ENCODE measurements around the gene KATNBL1. TPM values are rescaled to one million over a fixed set of nuclear protein-coding genes. Genes with fewer than 3 reads are reported as not detected.

KATNBL1 gene
- total and polyA plus RNA-seq, 2 experiments from 2014 or later: 55.4 to 166 TPM

- no peaks in the 10 kb centered on the region for H3K9me3 ChIP-seq (ENCODE audit: low read depth)
- H3K36me3 ChIP-seq (replicated peaks; ENCODE audit: insufficient read depth, low read depth): no peaks in the 10 kb centered on the region
- TF ChIP-seq EZH2 (IDR thresholded peaks at IDR 0.05; ENCODE audit: borderline replicate concordance) (no peak), EZH2phosphoT487 (IDR thresholded peaks at IDR 0.05; ENCODE audit: low read depth, severe bottlenecking, unreplicated experiment) (no peak)
- TF ChIP-seq, protein P1, sequence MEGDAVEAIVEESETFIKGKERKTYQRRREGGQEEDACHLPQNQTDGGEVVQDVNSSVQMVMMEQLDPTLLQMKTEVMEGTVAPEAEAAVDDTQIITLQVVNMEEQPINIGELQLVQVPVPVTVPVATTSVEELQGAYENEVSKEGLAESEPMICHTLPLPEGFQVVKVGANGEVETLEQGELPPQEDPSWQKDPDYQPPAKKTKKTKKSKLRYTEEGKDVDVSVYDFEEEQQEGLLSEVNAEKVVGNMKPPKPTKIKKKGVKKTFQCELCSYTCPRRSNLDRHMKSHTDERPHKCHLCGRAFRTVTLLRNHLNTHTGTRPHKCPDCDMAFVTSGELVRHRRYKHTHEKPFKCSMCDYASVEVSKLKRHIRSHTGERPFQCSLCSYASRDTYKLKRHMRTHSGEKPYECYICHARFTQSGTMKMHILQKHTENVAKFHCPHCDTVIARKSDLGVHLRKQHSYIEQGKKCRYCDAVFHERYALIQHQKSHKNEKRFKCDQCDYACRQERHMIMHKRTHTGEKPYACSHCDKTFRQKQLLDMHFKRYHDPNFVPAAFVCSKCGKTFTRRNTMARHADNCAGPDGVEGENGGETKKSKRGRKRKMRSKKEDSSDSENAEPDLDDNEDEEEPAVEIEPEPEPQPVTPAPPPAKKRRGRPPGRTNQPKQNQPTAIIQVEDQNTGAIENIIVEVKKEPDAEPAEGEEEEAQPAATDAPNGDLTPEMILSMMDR (IDR thresholded peaks at IDR 0.05; ENCODE audit: poor library complexity): no peak
- no peak overlapping the region for H3K27ac ChIP-seq
- no peak overlapping the region for H2AFZ ChIP-seq
- 97% methylated on average over 3 of the region's 3 CpGs for WGBS (ENCODE audit: low lambda C conversion rate, missing lambda C conversion rate)
- no peak overlapping the region for H3K4me3 ChIP-seq
- no peak overlapping the region for H3K4me2 ChIP-seq
- no peaks in the 10 kb centered on the region for H4K20me1 ChIP-seq (ENCODE audit: insufficient read depth, poor library complexity, severe bottlenecking)
- DNase-seq (ENCODE audit: low spot score): no peak
- no peaks in the 10 kb centered on the region for H3K4me1 ChIP-seq (ENCODE audit: insufficient read depth)
- H3K27me3 ChIP-seq: no peaks in the 10 kb centered on the region
- H3K9me2 ChIP-seq (replicated peaks; ENCODE audit: insufficient read depth): no peaks in the 10 kb centered on the region
- H3K79me2 ChIP-seq: no peaks in the 10 kb centered on the region
Measured at GRCh38 chr15:34243226-34243625, 33.3 kb upstream of the KATNBL1 start.

DNA sequence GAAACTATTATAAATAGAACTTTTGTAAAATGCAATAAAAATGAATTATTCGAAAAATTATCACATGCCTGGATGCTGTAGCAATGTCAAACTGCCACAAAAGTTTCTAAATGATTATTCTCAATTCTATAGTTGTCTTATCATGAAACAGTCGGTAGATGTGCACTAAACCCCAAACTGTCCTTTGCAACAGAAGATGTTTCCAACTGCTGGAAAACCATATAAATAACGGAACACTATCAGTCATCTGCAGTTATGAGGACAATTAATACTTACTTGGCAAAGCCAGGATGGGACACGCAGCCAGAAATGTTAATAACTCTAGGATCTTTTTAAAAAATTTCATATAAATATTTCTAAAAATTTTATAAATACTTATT is 32.4 kb upstream of the KATNBL1 start:
- no peaks in the 10 kb centered on the region for H4K20me1 ChIP-seq (ENCODE audit: insufficient read depth, poor library complexity, severe bottlenecking)
- TF ChIP-seq, protein P1 (IDR thresholded peaks at IDR 0.05; ENCODE audit: poor library complexity): no peak
- no peak for TF ChIP-seq EZH2phosphoT487 (IDR thresholded peaks at IDR 0.05; ENCODE audit: low read depth, severe bottlenecking, unreplicated experiment)
- TF ChIP-seq EZH2 (IDR thresholded peaks at IDR 0.05; ENCODE audit: borderline replicate concordance): no peak
- no peak overlapping the region for H2AFZ ChIP-seq
- no peaks in the 10 kb centered on the region for H3K79me2 ChIP-seq
- DNase-seq (ENCODE audit: low spot score): no peak
- H3K36me3 ChIP-seq (replicated peaks; ENCODE audit: insufficient read depth, low read depth): no peaks in the 10 kb centered on the region
- no peak overlapping the region for H3K4me2 ChIP-seq
- 92% methylated on average over 4 of the region's 4 CpGs for WGBS (ENCODE audit: low lambda C conversion rate, missing lambda C conversion rate)
- H3K27ac ChIP-seq: no peak overlapping the region
- H3K9me2 ChIP-seq (replicated peaks; ENCODE audit: insufficient read depth): no peaks in the 10 kb centered on the region
- no peaks in the 10 kb centered on the region for H3K4me1 ChIP-seq (ENCODE audit: insufficient read depth)
- no peaks in the 10 kb centered on the region for H3K9me3 ChIP-seq (ENCODE audit: low read depth)
- H3K27me3 ChIP-seq: no peaks in the 10 kb centered on the region
- no peak overlapping the region for H3K4me3 ChIP-seq

GRCh38 chr15:34241376-34242330 is 31.8 kb upstream of the KATNBL1 start:
- Histone ChIP-seq H2AFZ (no peak overlapping the region), H3K27me3 (no peaks in the 10 kb centered on the region), H3K4me1 (ENCODE audit: insufficient read depth) (no peaks in the 10 kb centered on the region), H3K4me3 (no peak overlapping the region), H3K9me2 (replicated peaks; ENCODE audit: insufficient read depth) (no peaks in the 10 kb centered on the region), H3K36me3 (replicated peaks; ENCODE audit: insufficient read depth, low read depth) (no peaks in the 10 kb centered on the region), H4K20me1 (ENCODE audit: insufficient read depth, poor library complexity, severe bottlenecking) (no peaks in the 10 kb centered on the region), H3K27ac (no peak overlapping the region), H3K79me2 (no peaks in the 10 kb centered on the region), H3K4me2 (no peak overlapping the region), H3K9me3 (ENCODE audit: low read depth) (no peaks in the 10 kb centered on the region)
- 41% methylated on average over 1 of the region's 1 CpG for WGBS (ENCODE audit: low lambda C conversion rate, missing lambda C conversion rate)
- TF ChIP-seq EZH2 (IDR thresholded peaks at IDR 0.05; ENCODE audit: borderline replicate concordance): no peak
- TF ChIP-seq, protein P1 (IDR thresholded peaks at IDR 0.05; ENCODE audit: poor library complexity): peak; percentile 67
- DNase-seq (ENCODE audit: low spot score): peak; percentile 53
